Right forelimb (tissue), 1 donor: ENCODE data around the gene CREB5.

Experiments
- DNase-seq: peaks from one replicate; pipeline ENCODE4 v3.0.0-alpha.2; 2018

Gene CREB5

GRCh38 chr7:28724563-28724962, 312.2 kb downstream of the CREB5 start:
- DNase-seq = no peak

GRCh38 chr7:28725045-28725642, 312.8 kb downstream of the CREB5 start:
- no peak for DNase-seq

GRCh38 chr7:28725911-28726310, 313.6 kb downstream of the CREB5 start:
- no peak for DNase-seq

- DNase-seq = no peak
Observed at GRCh38 chr7:28726555-28726954, 314.2 kb downstream of the CREB5 start.

- no peak for DNase-seq
Observed at GRCh38 chr7:28729281-28729680, 317.0 kb downstream of the CREB5 start.

GRCh38 chr7:28729727-28730126, 317.4 kb downstream of the CREB5 start:
- DNase-seq = no peak

- no peak for DNase-seq
Observed at GRCh38 chr7:28731092-28731658, 318.9 kb downstream of the CREB5 start.

- peak; percentile 67 for DNase-seq
Observed at GRCh38 chr7:28732071-28732869, 320.0 kb downstream of the CREB5 start.

GRCh38 chr7:28733035-28733434, 320.7 kb downstream of the CREB5 start:
- no peak for DNase-seq

GRCh38 chr7:28738412-28738811, 326.1 kb downstream of the CREB5 start:
- no peak for DNase-seq

GRCh38 chr7:28739128-28739527, 326.8 kb downstream of the CREB5 start:
- no peak for DNase-seq

- no peak for DNase-seq
Observed at GRCh38 chr7:28739826-28740225, 327.5 kb downstream of the CREB5 start.

- DNase-seq = no peak
Observed at GRCh38 chr7:28744951-28745350, 332.6 kb downstream of the CREB5 start.

- DNase-seq = no peak
Observed at GRCh38 chr7:28745351-28745750, 333.0 kb downstream of the CREB5 start.

- no peak for DNase-seq
Observed at GRCh38 chr7:28747404-28747803, 335.1 kb downstream of the CREB5 start.

- DNase-seq = no peak
Observed at GRCh38 chr7:28747854-28748253, 335.5 kb downstream of the CREB5 start.

GRCh38 chr7:28748346-28748745, 336.0 kb downstream of the CREB5 start:
- DNase-seq = no peak

- no peak for DNase-seq
Observed at GRCh38 chr7:28748933-28749584, 336.7 kb downstream of the CREB5 start.

- no peak for DNase-seq
Observed at GRCh38 chr7:28749638-28750037, 337.3 kb downstream of the CREB5 start.

- no peak for DNase-seq
Observed at GRCh38 chr7:28750981-28751380, 338.7 kb downstream of the CREB5 start.

- no peak for DNase-seq
Observed at GRCh38 chr7:28753613-28754012, 341.3 kb downstream of the CREB5 start.

- DNase-seq = no peak
Observed at GRCh38 chr7:28754027-28754426, 341.7 kb downstream of the CREB5 start.

GRCh38 chr7:28754447-28754846, 342.1 kb downstream of the CREB5 start:
- no peak for DNase-seq

GRCh38 chr7:28755255-28755654, 342.9 kb downstream of the CREB5 start:
- DNase-seq = no peak
